Liver (tissue), 9 donors: ENCODE measurements around the gene DRAXIN. TPM values are rescaled to one million over a fixed set of nuclear protein-coding genes. Genes with fewer than 3 reads are reported as not detected.
A peak's percentile ranks its signal among the peaks of the same experiment; 100 is the strongest.

Source experiments
- DNase-seq: peaks from one replicate; pipeline ENCODE4 v3.0.0-alpha.2; 2017; ENCODE audit warnings: low spot score
- H3K27ac ChIP-seq, 2 donors: one replicate each; pipeline ENCODE4 v1.7.0; 2013; ENCODE audit warnings: inconsistent platforms in 2 of 2, low read length in 2 of 2, control low read depth in 1 of 2, low read depth in 1 of 2, mild to moderate bottlenecking in 1 of 2
- H3K27me3 ChIP-seq, 4 donors: one replicate each; pipeline versions ENCODE4 v1.6.1 to v1.7.0; 2013; ENCODE audit warnings: low read length in 3 of 4, inconsistent platforms in 1 of 4, mild to moderate bottlenecking in 1 of 4, moderate library complexity in 1 of 4; ENCODE audit not compliant: control insufficient read depth in 4 of 4, insufficient read depth in 4 of 4
- H3K36me3 ChIP-seq, 4 donors: one replicate each; pipeline versions ENCODE4 v1.6.1 to v1.7.0; 2013; ENCODE audit warnings: low read length in 3 of 4, mild to moderate bottlenecking in 3 of 4, low read depth in 1 of 4, moderate library complexity in 1 of 4; ENCODE audit not compliant: control insufficient read depth in 4 of 4, insufficient read depth in 3 of 4
- H3K4me1 ChIP-seq, 4 donors: one replicate each; pipeline versions ENCODE4 v1.6.1 to v1.7.0; 2013; ENCODE audit warnings: low read length in 3 of 4, mild to moderate bottlenecking in 3 of 4, moderate library complexity in 1 of 4; ENCODE audit not compliant: control insufficient read depth in 4 of 4, insufficient read depth in 4 of 4
- H3K4me3 ChIP-seq, 3 donors: one replicate each; pipeline versions ENCODE4 v1.6.1 to v1.7.0; 2013; ENCODE audit warnings: low read length in 3 of 3, control low read depth in 1 of 3, low read depth in 1 of 3, mild to moderate bottlenecking in 1 of 3
- H3K9ac ChIP-seq, 2 donors: one replicate each; pipeline ENCODE4 v1.7.0; 2013; ENCODE audit warnings: low read length in 2 of 2, mild to moderate bottlenecking in 2 of 2, moderate library complexity in 2 of 2, control low read depth in 1 of 2, low read depth in 1 of 2
- H3K9me3 ChIP-seq, 4 donors: one replicate each; pipeline versions ENCODE4 v1.6.1 to v1.7.0; 2013; ENCODE audit warnings: low read length in 3 of 4; ENCODE audit not compliant: control insufficient read depth in 4 of 4
- ATF3 ChIP-seq: IDR thresholded peaks from 2 replicates; pipeline ENCODE4 v1.6.1; 2016; ENCODE audit warnings: antibody characterized with exemption
- CTCF ChIP-seq: fragments of 150-350 bp; IDR thresholded peaks from 2 replicates; pipeline ENCODE4 v1.5.1; 2017; ENCODE audit warnings: improper control_type of control experiment, low read depth, low read length; ENCODE audit not compliant: missing input control
- HNF4G ChIP-seq: IDR thresholded peaks from 2 replicates; pipeline ENCODE4 v1.6.1; 2016; ENCODE audit warnings: antibody characterized with exemption
- JUND ChIP-seq, 2 donors: IDR thresholded peaks; 2 replicates each; pipeline ENCODE4 v1.6.1; 2016; ENCODE audit warnings: antibody characterized with exemption in 2 of 2
- MAX ChIP-seq: IDR thresholded peaks from 2 replicates; pipeline ENCODE4 v1.6.1; 2016; ENCODE audit warnings: antibody characterized with exemption
- RAD21 ChIP-seq, 2 donors: IDR thresholded peaks; 2 replicates each; pipeline ENCODE4 v1.6.1; 2016; ENCODE audit warnings: antibody characterized with exemption in 2 of 2, mild to moderate bottlenecking in 2 of 2
- REST ChIP-seq: IDR thresholded peaks from 2 replicates; pipeline ENCODE4 v1.6.1; 2016; ENCODE audit warnings: antibody characterized with exemption, mild to moderate bottlenecking
- RXRA ChIP-seq, 2 donors: IDR thresholded peaks; 2 replicates each; pipeline ENCODE4 v1.6.1; 2017 to 2018; ENCODE audit warnings: antibody characterized with exemption in 2 of 2, mild to moderate bottlenecking in 1 of 2
- TAF1 ChIP-seq: conservative IDR thresholded peaks from 2 replicates; pipeline ENCODE4 v1.6.1; 2016; ENCODE audit warnings: antibody characterized with exemption, mild to moderate bottlenecking
- ZBTB33 ChIP-seq: IDR thresholded peaks from 2 replicates; pipeline ENCODE4 v1.6.1; 2016; ENCODE audit warnings: antibody characterized with exemption
- WGBS: extraction: QIAGEN DNeasy Blood & Tissue Kit; methylation state at CpG from one replicate; pipeline ENCODE4 v1.1.7; 2013; 5-methylcytosine and 5-hydroxymethylcytosine counted together
- polyA plus RNA-seq, 2 donors: library from polyadenylated mRNA; stranded (reverse) in 1 of 2; unstranded in 1 of 2; fragments of 200-250 nt in 1 of 2; fragments of >200 nt in 1 of 2; fragmentation: Nextera tagmentation in 1 of 2; extraction: Ambion mirVana in 1 of 2; gene quantifications; one replicate each; pipeline versions ENCODE4 v1.2.1 to v1.2.3, GENCODE V29; 2013 to 2015
- total RNA-seq, 2 donors: library from RNA; depleted of rRNA; stranded (reverse); fragments of >200 nt; gene quantifications; one replicate each; pipeline ENCODE4 v1.2.3, GENCODE V29; 2014
- donor health status: healthy.
- donor health status: healthy.
- donor health status: healthy.
- donor health status: healthy.
- donor health status: healthy.

The DRAXIN gene
- total and polyA plus RNA-seq, 4 donors, result under 0.01 to 0.01 TPM; not detected in 2

GRCh38 chr1:11645270-11645669 lies 46.2 kb upstream of the DRAXIN start:
- H3K36me3 ChIP-seq, result no peaks in the 10 kb centered on the region
- 96% methylated on average over 5 of the region's 5 CpGs for WGBS
- no peak overlapping the region for H3K27ac ChIP-seq
- DNase-seq, result no peak
- H3K4me3 ChIP-seq, result no peak overlapping the region
- no peak overlapping the region for H3K9ac ChIP-seq
- TF ChIP-seq ATF3 (no peak), RXRA (IDR thresholded peaks at IDR 0.05) (no peak), HNF4G (no peak), MAX (no peak), ZBTB33 (no peak), REST (no peak), RAD21 (IDR thresholded peaks at IDR 0.05) (no peak), JUND (IDR thresholded peaks at IDR 0.05) (no peak)
- no peaks in the 10 kb centered on the region for H3K27me3 ChIP-seq
- H3K4me1 ChIP-seq, result peaks cover 7 to 23% (median 20%) of the 10 kb centered on the region in 4 donors
- no peaks in the 10 kb centered on the region for H3K9me3 ChIP-seq

GRCh38 chr1:11645670-11646265 lies 45.7 kb upstream of the DRAXIN start:
- Histone ChIP-seq H3K9me3 (no peaks in the 10 kb centered on the region), H3K9ac (no peak overlapping the region), H3K4me1 (peaks cover 7 to 28% (median 25%) of the 10 kb centered on the region in 4 donors), H3K27me3 (no peaks in the 10 kb centered on the region), H3K4me3 (no peak overlapping the region), H3K27ac (no peak overlapping the region), H3K36me3 (no peaks in the 10 kb centered on the region)
- DNase-seq, result peak; percentile 85
- WGBS, result 44% methylated on average over 8 of the region's 8 CpGs
- peak; percentile 64 for TF ChIP-seq CTCF
- TF ChIP-seq TAF1, result no peak
- peak; percentile 72 to 80 for TF ChIP-seq RAD21 (IDR thresholded peaks at IDR 0.05)
- no peak for TF ChIP-seq ZBTB33
